Measurements from ENCODE around the gene CMYA5. TPM values are rescaled to one million over a fixed set of nuclear protein-coding genes. Genes with fewer than 3 reads are reported as not detected.

Gene CMYA5
- total RNA-seq, 3 donors from 2014 or later = 5.0 to 132 (median 37.0) TPM

GRCh38 chr5:79831381-79832309 is 142.0 kb downstream of the CMYA5 start:
- no peak for DNase-seq (ENCODE audit: low spot score in 2 of 2)
- Histone ChIP-seq H3K27me3 (no peaks in the 10 kb centered on the region), H3K36me3 (no peaks in the 10 kb centered on the region), H3K27ac (no peak overlapping the region), H3K4me3 (no peak overlapping the region), H3K9me3 (no peaks in the 10 kb centered on the region), H3K4me1 (no peaks in the 10 kb centered on the region)
- intact Hi-C loops (cut with DNase I; ENCODE audit: low total_unique reads) = no loop called here
- TF ChIP-seq POLR2A (IDR thresholded peaks at IDR 0.05) = no peak
- no peak for TF ChIP-seq POLR2AphosphoS5 (IDR thresholded peaks at IDR 0.05)
- no peak for TF ChIP-seq CTCF (IDR thresholded peaks at IDR 0.05)

GRCh38 chr5:79832911-79833310 is 143.3 kb downstream of the CMYA5 start:
- Histone ChIP-seq H3K9me3 (no peaks in the 10 kb centered on the region), H3K4me3 (no peak overlapping the region), H3K27ac (no peak overlapping the region), H3K27me3 (no peaks in the 10 kb centered on the region), H3K4me1 (no peaks in the 10 kb centered on the region), H3K36me3 (no peaks in the 10 kb centered on the region)
- TF ChIP-seq POLR2AphosphoS5 (IDR thresholded peaks at IDR 0.05) (no peak), POLR2A (IDR thresholded peaks at IDR 0.05) (no peak), CTCF (IDR thresholded peaks at IDR 0.05) (no peak)
- DNase-seq (ENCODE audit: low spot score in 2 of 2) = no peak
- intact Hi-C loops (cut with DNase I; ENCODE audit: low total_unique reads) = no loop called here

- intact Hi-C loops (cut with DNase I; ENCODE audit: low total_unique reads) = no loop called here
- no peak for DNase-seq (ENCODE audit: low spot score in 2 of 2)
- Histone ChIP-seq H3K9me3 (no peaks in the 10 kb centered on the region), H3K4me3 (no peak overlapping the region), H3K27me3 (no peaks in the 10 kb centered on the region), H3K4me1 (no peaks in the 10 kb centered on the region), H3K27ac (no peak overlapping the region), H3K36me3 (no peaks in the 10 kb centered on the region)
- no peak for TF ChIP-seq POLR2AphosphoS5 (IDR thresholded peaks at IDR 0.05)
- TF ChIP-seq POLR2A (IDR thresholded peaks at IDR 0.05) = no peak
- TF ChIP-seq CTCF (IDR thresholded peaks at IDR 0.05) = no peak
Observed at GRCh38 chr5:79834098-79834753, 144.6 kb downstream of the CMYA5 start.

- DNase-seq (ENCODE audit: low spot score in 2 of 2) = no peak
Observed at GRCh38 chr5:79834754-79835714, 145.4 kb downstream of the CMYA5 start.

More at GRCh38 chr5:79834754-79835714, 145.4 kb downstream of the CMYA5 start:
- Histone ChIP-seq H3K9me3 (no peaks in the 10 kb centered on the region), H3K36me3 (no peaks in the 10 kb centered on the region), H3K27ac (peak overlapping the region in 1 of 2 donors; percentile 21), H3K4me1 (no peaks in the 10 kb centered on the region), H3K4me3 (no peak overlapping the region), H3K27me3 (no peaks in the 10 kb centered on the region)
- intact Hi-C loops (cut with DNase I; ENCODE audit: low total_unique reads) = no loop called here
- TF ChIP-seq POLR2AphosphoS5 (IDR thresholded peaks at IDR 0.05) (no peak), CTCF (IDR thresholded peaks at IDR 0.05) (no peak), POLR2A (IDR thresholded peaks at IDR 0.05) (no peak)

All from breast epithelium (tissue), 4 donors.